MG63 (cell line): ENCODE data around the gene DCPS. TPM values are rescaled to one million over a fixed set of nuclear protein-coding genes. Genes with fewer than 3 reads are reported as not detected.

Experiments used
- DNase-seq: peaks from one replicate; pipeline ENCODE4 v3.0.0-alpha.2; 2020
- H3K27me3 ChIP-seq: fragments of 250-450 bp; sonication (Bioruptor Pico); 2 replicates; pipeline ENCODE4 v1.5.1; 2020; ENCODE audit warnings: mild to moderate bottlenecking, moderate library complexity
- H3K36me3 ChIP-seq: fragments of 250-450 bp; sonication (Bioruptor Pico); 2 replicates; pipeline ENCODE4 v1.5.1; 2020; ENCODE audit warnings: mild to moderate bottlenecking, moderate library complexity
- H3K4me3 ChIP-seq: fragments of 250-450 bp; sonication (Bioruptor Pico); 2 replicates; pipeline ENCODE4 v1.5.1; 2020; ENCODE audit warnings: mild to moderate bottlenecking, moderate library complexity
- H3K9me3 ChIP-seq: fragments of 250-450 bp; sonication (Bioruptor Pico); 2 replicates; pipeline ENCODE4 v1.5.1; 2020; ENCODE audit warnings: mild to moderate bottlenecking, moderate library complexity
- total RNA-seq: library from RNA; depleted of rRNA; stranded (reverse); fragments of >200 nt; shearing (Covaris generic); gene quantifications from 2 replicates; pipeline ENCODE4 v1.2.3, GENCODE V29; 2014; ENCODE audit warnings: low replicate concordance

The DCPS gene
- total RNA-seq, 1 experiment from 2014 or later, result 27.9 TPM

DNA sequence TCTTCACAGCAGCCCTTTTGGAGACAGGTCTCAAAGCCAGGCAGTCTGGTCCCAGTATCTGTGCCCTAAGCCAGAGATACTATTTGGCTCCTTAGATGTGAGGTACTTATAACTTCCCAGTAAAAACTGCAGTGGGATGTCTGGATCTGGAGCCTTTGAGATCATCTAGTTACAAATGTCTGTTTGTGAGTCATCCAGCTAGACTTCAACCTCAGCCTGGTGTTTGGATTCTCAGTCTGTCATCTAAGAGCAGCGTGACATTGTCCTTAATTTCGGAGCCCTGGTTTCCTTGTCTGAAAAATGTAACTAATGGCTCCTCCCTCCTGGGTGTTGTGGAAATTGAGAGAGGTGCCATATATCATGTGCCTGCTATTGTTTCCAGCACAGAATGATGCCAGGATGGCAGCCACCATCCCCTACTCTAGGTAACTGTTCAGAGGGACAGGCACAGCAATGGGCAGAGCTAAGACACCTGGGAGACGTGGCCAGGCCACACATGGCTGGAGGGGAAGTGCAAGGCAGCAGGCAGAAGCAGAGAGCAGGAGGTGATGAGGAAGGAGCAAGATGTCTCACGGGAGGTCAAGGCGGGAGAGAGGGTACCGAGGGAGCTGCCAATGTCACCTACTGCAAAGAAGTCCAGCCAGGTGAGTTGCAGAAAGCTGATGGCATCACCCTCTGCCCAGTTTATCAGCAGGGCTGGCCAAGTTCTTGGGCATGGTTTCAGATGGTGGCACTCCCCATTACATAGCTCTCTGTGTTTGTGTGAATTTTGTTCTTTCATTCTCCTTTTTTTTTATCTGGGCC lies 31.0 kb downstream of the DCPS start:
- no peaks in the 10 kb centered on the region for H3K9me3 ChIP-seq
- H3K36me3 ChIP-seq, result peaks cover 4% of the 10 kb centered on the region
- no peaks in the 10 kb centered on the region for H3K27me3 ChIP-seq
- H3K4me3 ChIP-seq, result no peak overlapping the region
- no peak for DNase-seq

DNA sequence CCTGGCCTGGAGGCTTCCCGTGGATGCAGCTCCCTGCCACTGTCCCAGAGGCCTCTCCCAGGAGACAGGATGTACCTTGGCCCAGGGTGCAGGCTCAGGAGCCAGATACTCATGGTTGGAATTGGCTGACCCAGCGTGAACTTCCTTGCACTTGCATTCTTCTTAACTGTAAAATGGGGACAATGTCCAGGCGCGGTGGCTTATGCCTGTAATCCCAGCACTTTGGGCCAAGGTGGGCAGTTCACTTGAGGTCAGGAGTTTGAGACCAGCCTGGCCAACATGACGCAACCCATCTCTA lies 31.6 kb downstream of the DCPS start:
- Histone ChIP-seq H3K9me3 (no peaks in the 10 kb centered on the region), H3K4me3 (no peak overlapping the region), H3K36me3 (peaks cover 6% of the 10 kb centered on the region), H3K27me3 (no peaks in the 10 kb centered on the region)
- DNase-seq, result no peak

DNA sequence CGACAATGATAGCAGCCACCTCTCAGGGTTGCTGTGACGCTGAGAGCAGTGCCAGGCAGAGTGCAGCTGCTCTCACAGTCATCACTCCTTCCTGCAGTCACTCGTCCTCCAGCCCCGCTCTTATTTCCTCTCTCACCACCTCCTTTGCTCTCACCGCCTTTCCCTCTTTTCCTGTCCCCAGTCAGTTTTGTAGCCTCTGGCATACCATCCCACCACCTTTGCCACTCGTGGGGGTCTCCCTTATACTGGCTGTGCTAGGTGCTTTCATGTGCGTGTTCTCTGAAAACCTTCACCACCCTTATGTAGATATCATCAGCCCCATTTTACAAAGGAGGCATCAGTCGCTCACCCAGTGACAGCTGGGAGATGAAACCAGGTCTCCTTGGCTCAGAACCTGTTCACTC lies 32.3 kb downstream of the DCPS start:
- Histone ChIP-seq H3K36me3 (peaks cover 10% of the 10 kb centered on the region), H3K4me3 (no peak overlapping the region), H3K9me3 (no peaks in the 10 kb centered on the region), H3K27me3 (no peaks in the 10 kb centered on the region)
- no peak for DNase-seq

DNA sequence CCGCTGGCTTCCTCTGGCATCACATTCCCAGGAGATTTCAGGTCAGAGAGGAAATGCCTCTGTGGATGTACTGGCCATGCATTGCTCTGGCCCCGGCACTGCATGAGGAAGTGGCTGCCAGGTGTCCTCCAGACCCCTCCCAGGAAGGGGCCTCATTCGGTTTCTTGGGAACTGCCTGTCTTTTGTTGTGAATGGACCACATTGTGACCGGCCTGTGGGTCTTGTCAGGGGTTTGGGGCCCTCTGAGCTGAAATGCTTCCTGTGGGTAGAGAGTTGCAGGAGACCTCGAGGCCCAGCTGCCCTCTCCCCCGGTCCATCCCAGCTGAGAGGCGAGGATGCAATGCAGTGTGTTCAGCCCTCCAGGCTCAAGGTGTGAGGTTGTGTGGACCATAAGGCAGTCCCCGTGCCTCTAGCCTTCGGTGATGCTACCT lies 32.8 kb downstream of the DCPS start:
- Histone ChIP-seq H3K27me3 (no peaks in the 10 kb centered on the region), H3K36me3 (peaks cover 13% of the 10 kb centered on the region)

DNA sequence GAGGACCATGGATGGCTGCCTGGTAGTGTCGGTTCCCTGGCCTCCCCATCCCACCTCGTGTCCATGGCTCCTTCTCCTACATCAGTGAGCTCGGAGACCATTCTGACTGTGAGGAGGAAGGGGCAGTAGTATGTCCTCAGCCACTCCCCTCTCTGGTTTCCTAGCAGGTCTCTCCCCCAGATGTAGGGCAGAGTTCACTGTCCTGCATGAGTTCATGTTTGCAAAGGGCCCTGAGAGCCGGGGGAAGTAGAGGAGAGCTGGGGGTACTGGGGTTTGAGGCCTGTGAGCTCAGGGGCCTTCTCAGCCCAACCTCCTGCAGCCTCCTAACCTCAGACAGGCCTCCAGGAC lies 33.2 kb downstream of the DCPS start:
- no peak overlapping the region for H3K4me3 ChIP-seq
- peaks cover 13% of the 10 kb centered on the region for H3K36me3 ChIP-seq
- DNase-seq, result no peak

More for the DNA sequence above, 32.8 kb downstream of the DCPS start:
- no peak for DNase-seq
- Histone ChIP-seq H3K9me3 (no peaks in the 10 kb centered on the region), H3K4me3 (no peak overlapping the region)

DNA sequence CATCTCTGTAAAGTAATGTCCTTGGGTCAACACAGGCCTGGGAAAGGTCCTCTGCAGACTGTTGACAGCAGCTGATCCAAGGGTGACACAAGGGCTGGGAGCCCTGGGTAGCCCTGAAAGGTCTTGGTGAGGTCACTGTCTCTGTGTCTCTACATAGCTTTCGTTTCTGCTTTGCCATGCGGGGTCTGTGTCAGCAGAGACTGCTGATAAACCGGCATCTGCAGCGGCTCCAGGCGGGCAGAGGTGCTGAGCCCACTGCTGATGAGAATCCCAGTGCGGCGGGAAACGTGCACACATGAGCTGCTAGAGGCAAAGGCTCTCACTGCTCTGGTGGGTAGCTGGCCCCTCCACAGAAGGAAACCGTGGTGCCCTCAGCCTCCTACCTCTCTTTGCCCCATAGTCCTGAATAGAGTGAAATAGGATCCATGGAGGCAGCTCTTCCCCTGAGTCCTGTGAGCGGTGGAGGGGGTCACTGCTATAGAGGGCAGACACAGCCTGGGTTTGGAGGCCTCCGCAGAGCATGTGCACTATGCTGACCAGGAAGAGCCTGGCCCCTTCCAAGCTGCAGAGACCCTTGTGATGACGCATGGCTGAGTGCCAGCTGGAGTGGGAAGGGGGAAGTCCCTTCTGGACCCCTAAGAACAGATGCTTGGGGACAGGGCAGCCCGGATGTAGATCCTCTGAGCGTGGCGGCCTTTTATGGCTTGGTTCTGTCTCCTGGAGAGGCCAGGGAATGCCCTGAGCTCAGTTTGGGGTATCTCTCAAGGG lies 33.8 kb downstream of the DCPS start:
- Histone ChIP-seq H3K36me3 (peaks cover 17% of the 10 kb centered on the region), H3K9me3 (no peaks in the 10 kb centered on the region), H3K4me3 (no peak overlapping the region), H3K27me3 (no peaks in the 10 kb centered on the region)
- no peak for DNase-seq

More for the DNA sequence above, 33.2 kb downstream of the DCPS start:
- H3K9me3 ChIP-seq, result no peaks in the 10 kb centered on the region
- H3K27me3 ChIP-seq, result no peaks in the 10 kb centered on the region

DNA sequence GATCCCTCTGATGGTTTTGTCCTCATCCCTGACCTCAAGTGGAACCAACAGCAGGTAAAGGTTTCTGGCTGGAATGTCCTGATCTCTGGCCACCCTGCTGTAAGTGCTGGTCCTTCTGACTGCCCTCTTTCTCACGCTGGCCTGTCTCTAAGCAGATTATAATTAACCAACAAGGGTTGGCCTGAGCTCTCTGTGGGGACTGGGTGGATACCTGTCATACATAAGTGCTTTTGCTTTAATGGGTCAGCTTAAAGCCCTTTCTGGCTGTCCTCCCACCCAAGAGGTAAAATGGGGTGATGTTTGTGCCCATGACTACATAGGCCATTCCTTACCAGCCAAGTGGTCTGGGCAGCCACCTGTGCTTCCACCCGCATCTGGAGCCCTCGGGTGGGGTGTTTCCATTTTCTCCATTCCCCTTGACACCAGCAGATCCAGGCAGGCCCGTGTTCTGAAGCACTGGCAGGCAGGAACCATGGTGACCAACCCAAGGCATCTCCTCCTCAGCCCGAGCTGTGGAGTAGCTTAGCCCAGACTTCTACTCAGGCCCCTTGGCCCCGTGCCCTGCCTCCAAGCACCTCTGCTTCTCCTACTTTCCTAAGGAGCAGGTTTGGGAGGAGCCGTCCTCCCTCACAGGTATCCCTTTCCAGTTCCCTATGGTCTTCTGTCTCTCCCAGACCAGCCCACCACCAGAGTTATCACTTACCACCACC lies 34.6 kb downstream of the DCPS start:
- DNase-seq, result no peak
- H3K36me3 ChIP-seq, result peaks cover 17% of the 10 kb centered on the region
- no peaks in the 10 kb centered on the region for H3K27me3 ChIP-seq
- no peaks in the 10 kb centered on the region for H3K9me3 ChIP-seq
- no peak overlapping the region for H3K4me3 ChIP-seq

DNA sequence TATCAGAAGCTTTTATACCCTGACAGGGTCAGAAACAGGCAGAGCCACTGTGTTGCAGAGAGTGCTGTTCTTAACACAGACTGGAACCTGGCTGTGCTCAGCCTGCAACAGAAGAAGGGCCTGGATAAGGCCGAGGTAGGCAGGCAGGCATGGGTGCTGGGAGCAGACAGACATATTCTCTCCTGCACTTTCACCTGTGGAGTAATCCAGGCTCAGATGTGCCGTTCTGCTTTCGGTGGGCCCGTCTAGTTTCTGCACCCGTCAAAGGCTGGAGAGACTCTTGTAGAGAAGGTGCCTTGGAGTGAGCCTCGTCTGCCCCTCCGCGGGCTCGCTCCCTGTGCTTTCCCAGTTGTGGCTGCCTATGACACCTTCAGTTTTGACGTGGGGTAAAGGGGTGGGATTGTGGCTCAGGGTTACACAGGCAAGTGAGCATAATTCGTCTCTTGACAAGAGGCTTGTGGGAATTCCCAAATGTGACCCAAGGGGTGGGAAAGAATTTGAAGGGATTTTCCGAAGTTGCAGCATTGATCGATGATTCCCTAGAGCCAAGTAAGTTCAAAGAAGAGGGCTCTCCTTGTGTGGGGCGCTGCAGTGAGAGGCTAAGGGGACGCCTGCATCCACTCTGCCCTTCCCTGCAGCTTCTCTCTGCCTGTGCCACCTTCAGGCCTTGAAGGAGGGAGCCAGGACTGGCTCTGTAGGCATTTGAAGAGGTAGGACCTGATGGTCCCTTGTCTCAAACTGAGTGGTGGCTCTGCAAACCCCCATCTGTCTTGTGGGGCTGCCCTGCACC lies 35.4 kb downstream of the DCPS start:
- peaks cover 18% of the 10 kb centered on the region for H3K36me3 ChIP-seq
- H3K27me3 ChIP-seq, result no peaks in the 10 kb centered on the region
- no peaks in the 10 kb centered on the region for H3K9me3 ChIP-seq
- DNase-seq, result no peak
- no peak overlapping the region for H3K4me3 ChIP-seq

DNA sequence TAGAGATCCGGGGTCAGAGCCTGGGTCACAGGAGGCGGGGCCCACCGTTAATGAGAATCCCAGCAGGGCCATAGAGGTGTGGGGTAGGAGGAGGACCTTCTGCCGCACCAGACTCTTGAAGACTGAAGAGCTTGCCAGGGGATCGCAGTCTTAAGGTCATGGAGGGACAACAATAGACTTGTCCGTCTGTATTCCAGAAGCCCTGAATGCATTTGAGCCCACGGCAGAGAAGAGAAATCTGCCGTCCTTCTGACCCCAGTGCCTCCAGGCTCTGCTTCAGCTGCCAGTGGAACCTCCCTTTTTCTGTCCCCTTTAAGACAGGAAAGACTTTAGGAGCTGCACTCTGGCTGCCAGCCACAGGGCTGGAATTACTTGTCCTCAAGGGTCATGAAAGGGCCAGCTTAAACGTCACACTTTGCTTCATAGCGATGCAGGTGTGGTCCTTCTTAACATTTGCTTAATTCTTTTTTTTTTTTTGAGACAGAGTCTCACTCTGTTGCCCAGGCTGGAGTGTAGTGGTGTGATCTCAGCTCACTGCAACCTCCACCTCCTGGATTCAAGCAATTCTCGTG lies 36.1 kb downstream of the DCPS start:
- H3K36me3 ChIP-seq, result peaks cover 20% of the 10 kb centered on the region
- no peak for DNase-seq
- H3K27me3 ChIP-seq, result no peaks in the 10 kb centered on the region
- H3K9me3 ChIP-seq, result no peaks in the 10 kb centered on the region
- no peak overlapping the region for H3K4me3 ChIP-seq

DNA sequence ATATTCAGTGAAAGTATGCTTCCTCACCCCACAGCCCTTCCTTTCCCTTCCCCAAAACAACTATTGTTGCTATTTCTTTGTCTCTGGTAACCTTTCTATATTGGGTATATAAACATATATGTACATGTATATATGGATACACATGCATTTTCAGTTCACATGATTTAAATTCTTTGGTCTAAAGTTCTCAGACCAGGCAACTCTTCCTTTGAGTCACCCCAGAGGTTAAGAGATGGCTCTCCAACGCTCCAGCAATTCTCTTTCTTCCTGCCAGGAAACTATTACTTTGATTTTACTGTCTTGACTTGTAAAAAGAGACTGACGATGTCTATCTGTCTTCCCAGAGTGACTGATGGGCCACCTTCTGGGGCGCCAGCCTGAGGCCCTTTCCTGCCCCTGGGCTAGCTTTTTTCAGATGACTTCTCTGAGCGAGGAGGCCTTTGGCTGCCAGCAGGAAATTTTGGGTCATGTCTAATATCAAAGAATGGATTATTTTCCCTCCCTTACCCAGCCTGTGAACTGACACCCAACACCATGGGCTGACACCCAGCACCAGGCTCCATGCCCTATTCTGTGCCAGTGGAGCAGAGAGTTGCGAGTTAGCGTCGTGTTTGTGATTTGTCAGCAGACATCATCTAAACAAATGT lies 37.2 kb downstream of the DCPS start:
- DNase-seq, result no peak
- Histone ChIP-seq H3K36me3 (peaks cover 24% of the 10 kb centered on the region), H3K4me3 (no peak overlapping the region), H3K27me3 (no peaks in the 10 kb centered on the region), H3K9me3 (no peaks in the 10 kb centered on the region)

DNA sequence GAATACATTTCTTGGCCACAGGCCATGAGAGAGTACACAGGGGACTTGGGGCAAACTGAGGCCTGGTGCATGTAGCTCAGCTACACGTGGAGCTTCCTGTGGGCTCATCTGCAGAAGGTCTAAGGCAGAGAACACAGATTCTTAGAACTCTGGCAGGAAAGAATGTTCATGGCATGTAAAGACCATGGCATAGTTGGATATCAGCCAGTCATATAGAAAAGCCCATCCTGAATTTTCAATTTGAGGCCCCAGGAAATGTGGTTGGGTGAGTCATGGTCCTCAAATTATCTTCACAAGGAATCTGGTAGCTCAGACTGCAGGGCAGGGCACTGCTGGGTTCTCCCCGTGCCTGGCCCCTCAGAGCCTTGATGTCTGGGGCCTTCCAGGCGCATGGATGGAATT lies 37.9 kb downstream of the DCPS start:
- Histone ChIP-seq H3K27me3 (no peaks in the 10 kb centered on the region), H3K9me3 (no peaks in the 10 kb centered on the region), H3K36me3 (peaks cover 31% of the 10 kb centered on the region), H3K4me3 (no peak overlapping the region)
- DNase-seq, result peak; percentile 59

DNA sequence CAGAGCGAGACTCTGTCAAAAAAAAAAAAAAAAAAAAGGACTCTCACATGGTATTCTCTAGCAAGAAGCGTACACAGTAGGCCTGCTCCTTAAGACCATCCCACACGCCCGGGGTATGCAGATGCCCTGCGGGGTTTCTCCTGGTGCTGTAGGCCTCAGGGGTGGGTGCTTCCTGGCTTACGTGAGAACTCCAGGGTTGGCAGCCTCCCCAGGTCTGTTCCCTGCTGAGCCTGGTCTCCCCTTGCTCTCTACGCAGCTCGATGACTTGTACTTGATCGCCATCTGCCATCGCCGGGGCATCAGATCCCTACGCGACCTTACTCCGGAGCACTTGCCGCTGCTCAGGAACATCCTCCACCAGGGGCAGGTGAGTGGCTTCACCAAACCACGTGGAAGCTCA lies 39.2 kb downstream of the DCPS start:
- peaks cover 35% of the 10 kb centered on the region for H3K36me3 ChIP-seq
- H3K27me3 ChIP-seq, result no peaks in the 10 kb centered on the region
- H3K9me3 ChIP-seq, result no peaks in the 10 kb centered on the region
- H3K4me3 ChIP-seq, result no peak overlapping the region
- DNase-seq, result no peak

DNA sequence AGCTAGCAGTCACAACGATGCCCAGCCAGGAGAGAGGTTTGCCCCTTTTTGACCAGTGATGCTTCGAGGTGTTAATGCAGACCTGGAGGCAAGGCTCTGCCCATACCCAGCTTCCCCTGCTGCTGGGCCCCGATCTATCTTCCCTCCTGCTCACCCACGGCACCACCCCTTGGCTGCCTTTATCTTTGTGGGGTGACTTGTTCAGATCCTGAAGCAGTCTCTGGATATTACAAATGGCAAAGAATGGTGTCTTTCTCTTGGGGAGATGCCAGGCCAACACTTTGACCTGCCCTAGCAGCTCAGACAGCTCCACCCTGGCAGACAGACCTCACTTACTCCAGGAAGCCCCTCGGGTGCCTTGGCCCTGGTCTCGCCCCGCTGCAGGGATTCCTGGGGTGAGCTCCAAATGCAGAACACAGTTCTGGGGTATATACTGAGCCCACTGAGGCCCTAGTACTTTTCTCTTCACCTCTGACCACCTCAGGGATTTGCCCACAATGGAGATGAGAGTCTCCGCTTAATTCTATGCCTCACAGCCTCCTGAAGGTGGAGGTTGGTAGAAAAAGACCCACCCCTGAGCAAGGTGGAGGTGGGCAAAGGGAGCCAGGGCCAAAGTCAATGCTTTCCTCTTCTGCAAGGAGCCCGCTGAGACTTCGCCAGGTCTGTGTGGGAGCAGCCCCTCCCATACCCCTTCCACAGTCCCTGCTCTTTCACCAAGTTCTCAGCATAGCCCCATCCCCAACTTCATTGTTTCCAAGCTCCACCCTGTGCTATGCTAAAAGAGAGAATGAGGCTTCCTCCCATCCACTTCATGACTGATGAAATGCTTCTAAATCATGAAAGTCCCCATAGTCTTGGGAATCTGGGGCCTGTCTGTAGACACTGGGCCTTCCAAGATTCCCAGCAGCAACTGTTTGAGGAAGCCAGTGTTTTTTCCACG lies 40.6 kb downstream of the DCPS start:
- Histone ChIP-seq H3K9me3 (no peaks in the 10 kb centered on the region), H3K36me3 (peaks cover 44% of the 10 kb centered on the region), H3K4me3 (no peak overlapping the region), H3K27me3 (no peaks in the 10 kb centered on the region)
- no peak for DNase-seq

DNA sequence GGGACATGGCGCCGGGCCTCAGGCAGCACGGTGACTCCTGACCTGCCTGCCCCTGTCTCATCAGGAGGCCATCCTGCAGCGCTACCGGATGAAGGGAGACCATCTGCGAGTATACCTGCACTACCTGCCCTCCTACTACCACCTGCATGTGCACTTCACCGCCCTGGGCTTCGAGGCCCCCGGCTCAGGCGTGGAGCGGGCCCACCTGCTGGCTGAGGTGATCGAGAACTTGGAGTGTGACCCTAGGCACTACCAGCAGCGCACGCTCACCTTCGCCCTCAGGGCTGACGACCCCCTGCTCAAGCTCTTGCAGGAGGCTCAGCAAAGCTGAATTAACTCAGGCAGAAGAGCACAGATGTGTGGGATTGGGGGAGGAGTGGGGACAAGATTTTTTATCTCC lies 41.4 kb downstream of the DCPS start:
- Histone ChIP-seq H3K4me3 (no peak overlapping the region), H3K27me3 (no peaks in the 10 kb centered on the region), H3K36me3 (peaks cover 44% of the 10 kb centered on the region), H3K9me3 (no peaks in the 10 kb centered on the region)
- no peak for DNase-seq
